RWPE2 (cell line): ENCODE results near the gene TSPAN6.

Source experiments
- ATAC-seq: fragments of 200-7000 bp; cut with Tn5 transposase; 3 replicates; pipeline ENCODE4 v1.9.1; 2021; ENCODE audit warnings: low read depth
- DNase-seq: peaks from one replicate; pipeline ENCODE4 v3.0.0-alpha.2; 2020; ENCODE audit warnings: low spot score
- H3K27ac ChIP-seq: fragments of 450-650 bp; 2 replicates; pipeline ENCODE4 v1.5.1; 2017; ENCODE audit warnings: mild to moderate bottlenecking; ENCODE audit not compliant: poor library complexity, severe bottlenecking
- H3K27me3 ChIP-seq: fragments of 250-450 bp; sonication (Bioruptor Pico); 2 replicates; pipeline ENCODE4 v1.5.1; 2021; ENCODE audit warnings: mild to moderate bottlenecking, moderate library complexity; ENCODE audit not compliant: insufficient read depth, poor library complexity, severe bottlenecking
- H3K36me3 ChIP-seq: fragments of 250-450 bp; sonication (Bioruptor Pico); 2 replicates; pipeline ENCODE4 v1.5.1; 2020; ENCODE audit warnings: low read depth, mild to moderate bottlenecking, moderate library complexity
- H3K4me1 ChIP-seq: fragments of 250-450 bp; sonication (Bioruptor Pico); 2 replicates; pipeline ENCODE4 v1.5.1; 2021; ENCODE audit warnings: mild to moderate bottlenecking, moderate library complexity; ENCODE audit not compliant: insufficient read depth, poor library complexity, severe bottlenecking
- H3K4me3 ChIP-seq: fragments of 250-450 bp; sonication (Bioruptor Pico); 2 replicates; pipeline ENCODE4 v1.5.1; 2021; ENCODE audit warnings: mild to moderate bottlenecking, moderate library complexity; ENCODE audit not compliant: severe bottlenecking
- H3K9me3 ChIP-seq: fragments of 250-450 bp; sonication (Bioruptor Pico); 2 replicates; pipeline ENCODE4 v1.5.1; 2021; ENCODE audit warnings: mild to moderate bottlenecking, moderate library complexity; ENCODE audit not compliant: severe bottlenecking
- CTCF ChIP-seq: fragments of 450-650 bp; IDR thresholded peaks from one replicate; pipeline ENCODE4 v1.5.1; 2017; ENCODE audit warnings: mild to moderate bottlenecking, moderate library complexity; ENCODE audit not compliant: poor library complexity, severe bottlenecking

Gene TSPAN6

GRCh38 chrX:100643956-100644860 lies 7.6 kb upstream of the TSPAN6 start, which contains the start of gene SRPX2:
Gene SRPX2 (plus strand): TSS chrX:100644199. CDS start chrX:100646323, 2,124 bp downstream.
- Histone ChIP-seq H3K27me3 (no peaks in the 10 kb centered on the region), H3K36me3 (no peaks in the 10 kb centered on the region), H3K9me3 (no peaks in the 10 kb centered on the region), H3K4me1 (peaks cover 30% of the 10 kb centered on the region), H3K4me3 (peak within 1 kb of the TSS; percentile 21), H3K27ac (peak within 1 kb of the TSS; percentile 80)
- TF ChIP-seq CTCF = no peak
- ATAC-seq (peak; percentile 90), DNase-seq (peak; percentile 68)

GRCh38 chrX:100643212-100643611 lies 6.6 kb upstream of the TSPAN6 start:
- no peak for TF ChIP-seq CTCF
- DNase-seq = no peak
- Histone ChIP-seq H3K36me3 (no peaks in the 10 kb centered on the region), H3K4me3 (no peak overlapping the region), H3K4me1 (peaks cover 30% of the 10 kb centered on the region), H3K27me3 (no peaks in the 10 kb centered on the region), H3K27ac (peak overlapping the region; percentile 80), H3K9me3 (no peaks in the 10 kb centered on the region)
- ATAC-seq = peak; percentile 24; the same call in 2 of the 3 replicates

- Histone ChIP-seq H3K9me3 (no peaks in the 10 kb centered on the region), H3K36me3 (no peaks in the 10 kb centered on the region), H3K27ac (peak overlapping the region; percentile 80), H3K27me3 (no peaks in the 10 kb centered on the region), H3K4me3 (no peak overlapping the region), H3K4me1 (peaks cover 30% of the 10 kb centered on the region)
- ATAC-seq (no peak), DNase-seq (no peak)
- no peak for TF ChIP-seq CTCF
Observed at GRCh38 chrX:100642290-100642689, 5.7 kb upstream of the TSPAN6 start.

- no peak for TF ChIP-seq CTCF
- H3K36me3 ChIP-seq = no peaks in the 10 kb centered on the region
- DNase-seq (no peak), ATAC-seq (peak; percentile 51)
- H3K9me3 ChIP-seq = no peaks in the 10 kb centered on the region
- no peaks in the 10 kb centered on the region for H3K4me1 ChIP-seq
- peak overlapping the region; percentile 14 for H3K27ac ChIP-seq
- peak overlapping the region; percentile 76 for H3K4me3 ChIP-seq
- H3K27me3 ChIP-seq = no peaks in the 10 kb centered on the region
Observed at GRCh38 chrX:100635989-100636320, 651 bp downstream of the TSPAN6 start.

GRCh38 chrX:100635040-100635439 lies 1.6 kb downstream of the TSPAN6 start:
- Histone ChIP-seq H3K36me3 (no peaks in the 10 kb centered on the region), H3K27me3 (no peaks in the 10 kb centered on the region), H3K4me1 (no peaks in the 10 kb centered on the region), H3K4me3 (no peak overlapping the region), H3K9me3 (no peaks in the 10 kb centered on the region), H3K27ac (no peak overlapping the region)
- no peak for DNase-seq
- ATAC-seq = no peak
- TF ChIP-seq CTCF = no peak
